GM23338 (cell line): Measurements from ENCODE around the gene CNST.

ENCODE experiments used
- EZH2 ChIP-seq: fragments of 200-600 bp; sonication (generic); IDR thresholded peaks from one replicate; pipeline ENCODE4 v1.8.0; 2017; ENCODE audit warnings: antibody characterized with exemption, mild to moderate bottlenecking, low read depth; ENCODE audit not compliant: unreplicated experiment
- EZH2phosphoT487 ChIP-seq: fragments of 200-600 bp; sonication (generic); IDR thresholded peaks from one replicate; pipeline ENCODE4 v1.8.1; 2018; ENCODE audit warnings: antibody characterized with exemption; ENCODE audit not compliant: unreplicated experiment
- POLR2AphosphoS5 ChIP-seq: IDR thresholded peaks from 2 replicates; pipeline ENCODE4 v1.6.1; 2016; ENCODE audit warnings: antibody characterized with exemption, low read depth
- TF ChIP-seq, protein P1 (sequence below), 2 experiments: fragments of 200-600 bp in 1 of 2; sonication (generic) in 1 of 2; conservative IDR thresholded peaks; 2 replicates each; pipeline versions ENCODE4 v1.5.1 to v1.6.1; 2016 to 2017; ENCODE audit warnings: antibody characterized with exemption in 2 of 2, low read depth in 2 of 2, mild to moderate bottlenecking in 2 of 2, moderate library complexity in 1 of 2
- TF ChIP-seq, protein P2 (sequence below): IDR thresholded peaks from one replicate; pipeline ENCODE4 v1.6.1; 2018; ENCODE audit warnings: antibody characterized with exemption; ENCODE audit not compliant: unreplicated experiment

DNA sequence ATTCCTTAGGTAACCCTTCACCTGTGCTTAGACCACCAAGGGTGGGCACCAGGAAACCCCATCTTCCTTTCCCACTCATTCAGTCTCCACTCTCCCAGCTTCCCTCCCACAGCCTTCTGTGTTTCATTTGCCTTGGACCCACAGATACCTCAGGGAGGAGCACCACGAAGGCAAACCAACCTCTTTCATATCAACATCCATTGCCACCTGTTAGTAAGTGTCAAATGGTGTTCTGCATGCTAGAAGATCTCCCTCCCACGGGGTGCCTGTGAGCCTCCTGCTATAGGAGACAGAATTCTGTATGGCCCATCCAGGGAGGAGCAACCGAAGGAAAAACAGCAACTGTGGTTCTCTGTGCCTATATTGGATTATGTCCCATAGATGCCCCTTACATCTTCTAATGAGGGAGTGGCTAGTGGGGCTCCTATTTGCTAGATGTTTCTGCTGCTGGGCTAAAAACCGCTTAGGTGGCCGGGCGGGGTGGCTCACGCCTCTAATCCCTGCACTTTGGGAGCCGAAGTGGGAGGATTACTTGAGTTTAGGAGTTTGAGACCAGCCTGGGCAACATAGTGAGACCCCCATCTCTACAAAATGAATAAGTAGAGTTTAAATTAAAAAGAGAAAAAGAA, 132.3 kb downstream of the CNST start:
- TF ChIP-seq EZH2 (no peak), POLR2AphosphoS5 (no peak), EZH2phosphoT487 (no peak)
- TF ChIP-seq, protein P1, sequence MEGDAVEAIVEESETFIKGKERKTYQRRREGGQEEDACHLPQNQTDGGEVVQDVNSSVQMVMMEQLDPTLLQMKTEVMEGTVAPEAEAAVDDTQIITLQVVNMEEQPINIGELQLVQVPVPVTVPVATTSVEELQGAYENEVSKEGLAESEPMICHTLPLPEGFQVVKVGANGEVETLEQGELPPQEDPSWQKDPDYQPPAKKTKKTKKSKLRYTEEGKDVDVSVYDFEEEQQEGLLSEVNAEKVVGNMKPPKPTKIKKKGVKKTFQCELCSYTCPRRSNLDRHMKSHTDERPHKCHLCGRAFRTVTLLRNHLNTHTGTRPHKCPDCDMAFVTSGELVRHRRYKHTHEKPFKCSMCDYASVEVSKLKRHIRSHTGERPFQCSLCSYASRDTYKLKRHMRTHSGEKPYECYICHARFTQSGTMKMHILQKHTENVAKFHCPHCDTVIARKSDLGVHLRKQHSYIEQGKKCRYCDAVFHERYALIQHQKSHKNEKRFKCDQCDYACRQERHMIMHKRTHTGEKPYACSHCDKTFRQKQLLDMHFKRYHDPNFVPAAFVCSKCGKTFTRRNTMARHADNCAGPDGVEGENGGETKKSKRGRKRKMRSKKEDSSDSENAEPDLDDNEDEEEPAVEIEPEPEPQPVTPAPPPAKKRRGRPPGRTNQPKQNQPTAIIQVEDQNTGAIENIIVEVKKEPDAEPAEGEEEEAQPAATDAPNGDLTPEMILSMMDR (conservative IDR thresholded peaks at IDR 0.05; ENCODE audit: low read depth in 2 of 2) = no peak
- TF ChIP-seq, protein P2, sequence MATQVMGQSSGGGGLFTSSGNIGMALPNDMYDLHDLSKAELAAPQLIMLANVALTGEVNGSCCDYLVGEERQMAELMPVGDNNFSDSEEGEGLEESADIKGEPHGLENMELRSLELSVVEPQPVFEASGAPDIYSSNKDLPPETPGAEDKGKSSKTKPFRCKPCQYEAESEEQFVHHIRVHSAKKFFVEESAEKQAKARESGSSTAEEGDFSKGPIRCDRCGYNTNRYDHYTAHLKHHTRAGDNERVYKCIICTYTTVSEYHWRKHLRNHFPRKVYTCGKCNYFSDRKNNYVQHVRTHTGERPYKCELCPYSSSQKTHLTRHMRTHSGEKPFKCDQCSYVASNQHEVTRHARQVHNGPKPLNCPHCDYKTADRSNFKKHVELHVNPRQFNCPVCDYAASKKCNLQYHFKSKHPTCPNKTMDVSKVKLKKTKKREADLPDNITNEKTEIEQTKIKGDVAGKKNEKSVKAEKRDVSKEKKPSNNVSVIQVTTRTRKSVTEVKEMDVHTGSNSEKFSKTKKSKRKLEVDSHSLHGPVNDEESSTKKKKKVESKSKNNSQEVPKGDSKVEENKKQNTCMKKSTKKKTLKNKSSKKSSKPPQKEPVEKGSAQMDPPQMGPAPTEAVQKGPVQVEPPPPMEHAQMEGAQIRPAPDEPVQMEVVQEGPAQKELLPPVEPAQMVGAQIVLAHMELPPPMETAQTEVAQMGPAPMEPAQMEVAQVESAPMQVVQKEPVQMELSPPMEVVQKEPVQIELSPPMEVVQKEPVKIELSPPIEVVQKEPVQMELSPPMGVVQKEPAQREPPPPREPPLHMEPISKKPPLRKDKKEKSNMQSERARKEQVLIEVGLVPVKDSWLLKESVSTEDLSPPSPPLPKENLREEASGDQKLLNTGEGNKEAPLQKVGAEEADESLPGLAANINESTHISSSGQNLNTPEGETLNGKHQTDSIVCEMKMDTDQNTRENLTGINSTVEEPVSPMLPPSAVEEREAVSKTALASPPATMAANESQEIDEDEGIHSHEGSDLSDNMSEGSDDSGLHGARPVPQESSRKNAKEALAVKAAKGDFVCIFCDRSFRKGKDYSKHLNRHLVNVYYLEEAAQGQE = no peak
